NCI-H2107 (cell line): Measurements from ENCODE around the gene TEPSIN.

ENCODE experiments used
- DNase-seq: peaks from one replicate; lab custom pipeline; 2025; lab: John Stamatoyannopoulos, UW

TEPSIN gene

GRCh38 chr17:81197831-81198490, 40.9 kb downstream of the TEPSIN start:
- no peak for DNase-seq

GRCh38 chr17:81197409-81197795, 41.5 kb downstream of the TEPSIN start:
- no peak for DNase-seq

GRCh38 chr17:81196505-81197408, 42.1 kb downstream of the TEPSIN start:
- no peak for DNase-seq

- DNase-seq: no peak
These were observed 42.8 kb downstream of the TEPSIN start for GRCh38 chr17:81195941-81196495.

GRCh38 chr17:81194941-81195901, 43.6 kb downstream of the TEPSIN start:
- DNase-seq: no peak

- no peak for DNase-seq
These were observed 44.6 kb downstream of the TEPSIN start for GRCh38 chr17:81194225-81194760.

GRCh38 chr17:81193470-81194224, 45.2 kb downstream of the TEPSIN start:
- DNase-seq: no peak

GRCh38 chr17:81193051-81193410, 45.8 kb downstream of the TEPSIN start:
- no peak for DNase-seq

GRCh38 chr17:81192386-81193050, 46.3 kb downstream of the TEPSIN start:
- DNase-seq: no peak

- no peak for DNase-seq
These were observed 47.2 kb downstream of the TEPSIN start for GRCh38 chr17:81191646-81192045.

- DNase-seq: no peak
These were observed 47.7 kb downstream of the TEPSIN start for GRCh38 chr17:81191116-81191515.

GRCh38 chr17:81190591-81190990, 48.3 kb downstream of the TEPSIN start:
- no peak for DNase-seq

- no peak for DNase-seq
These were observed 49.0 kb downstream of the TEPSIN start for GRCh38 chr17:81189670-81190530.

GRCh38 chr17:81189016-81189415, 49.8 kb downstream of the TEPSIN start:
- no peak for DNase-seq

GRCh38 chr17:81188491-81188840, 50.4 kb downstream of the TEPSIN start:
- no peak for DNase-seq

- DNase-seq: no peak
These were observed 51.0 kb downstream of the TEPSIN start for GRCh38 chr17:81187586-81188490.

- DNase-seq: no peak
These were observed 51.7 kb downstream of the TEPSIN start for GRCh38 chr17:81187120-81187519.

- DNase-seq: no peak
These were observed 52.7 kb downstream of the TEPSIN start for GRCh38 chr17:81186203-81186602.
